Prostate gland (tissue), 2 donors: ENCODE results near the gene CA9. TPM values are rescaled to one million over a fixed set of nuclear protein-coding genes. Genes with fewer than 3 reads are reported as not detected.

Experiments used
- DNase-seq: peaks from one replicate; pipeline ENCODE4 v3.0.0-alpha.2; 2019; ENCODE audit warnings: low spot score
- H3K27ac ChIP-seq, 2 donors: fragments of 200-600 bp; sonication (generic); 2 replicates each; pipeline ENCODE4 v1.5.1; 2017 to 2019
- H3K27me3 ChIP-seq: fragments of 200-600 bp; sonication (generic); replicated peaks from 2 replicates; pipeline ENCODE4 v1.5.1; 2019; ENCODE audit not compliant: insufficient read depth
- H3K36me3 ChIP-seq, 2 donors: fragments of 200-600 bp; sonication (generic); 1 replicate in 1 of 2; 2 replicates in 1 of 2; pipeline versions ENCODE4 v1.5.1 to v1.8.1; 2017 to 2019
- H3K4me1 ChIP-seq: fragments of 200-600 bp; sonication (generic); replicated peaks from 2 replicates; pipeline ENCODE4 v1.5.1; 2019
- H3K4me3 ChIP-seq, 2 donors: fragments of 200-600 bp; sonication (generic); 2 replicates each; pipeline ENCODE4 v1.5.1; 2017 to 2019
- H3K9me3 ChIP-seq: fragments of 200-600 bp; sonication (generic); 2 replicates; pipeline ENCODE4 v1.5.1; 2017
- CTCF ChIP-seq, 4 experiments: fragments of 200-600 bp in 2 of 4; fragments of 450-650 bp in 2 of 4; sonication (generic) in 2 of 4; IDR thresholded peaks; 1 replicate in 3 of 4; 2 replicates in 1 of 4; pipeline ENCODE4 v1.5.1; 2016 to 2019; ENCODE audit warnings: antibody characterized with exemption in 4 of 4, mild to moderate bottlenecking in 2 of 4, moderate library complexity in 2 of 4
- POLR2A ChIP-seq: fragments of 450-650 bp; IDR thresholded peaks from one replicate; pipeline ENCODE4 v1.6.1; 2016; ENCODE audit warnings: antibody characterized with exemption, mild to moderate bottlenecking
- POLR2AphosphoS5 ChIP-seq: sonication (generic); formaldehyde crosslinking; IDR thresholded peaks from one replicate; pipeline ENCODE4 v1.6.1; 2017; ENCODE audit warnings: antibody characterized with exemption
- WGBS: methylation state at CpG from one replicate; pipeline ENCODE4 v1.1.5; 2018; 5-methylcytosine and 5-hydroxymethylcytosine counted together
- intact Hi-C: fragments of 100-400 bp; cut with DNase I; formaldehyde crosslinking; loops from one replicate; pipeline ENCODE4 v1.14.2; 2022
- total RNA-seq, 2 donors: library from RNA; depleted of rRNA; stranded (reverse); fragments of >200 nt; gene quantifications; one replicate each; pipeline ENCODE4 v1.1.0, GENCODE V29; 2016

The CA9 gene
- total RNA-seq, 2 donors from 2014 or later, result not detected

- Histone ChIP-seq H3K4me3 (no peak overlapping the region), H3K4me1 (no peaks in the 10 kb centered on the region), H3K9me3 (no peaks in the 10 kb centered on the region), H3K27me3 (no peaks in the 10 kb centered on the region), H3K36me3 (peaks cover 23 to 36% of the 10 kb centered on the region in 2 donors), H3K27ac (peak overlapping the region; percentile 31 to 42)
- no peak for DNase-seq
- intact Hi-C loops, result loop anchor here (5.0 to 10.0 kb wide), 2 partner anchors 35 to 93 kb away; partner anchors contain the start of gene TESK1
- WGBS, result 67% methylated on average over 14 of the region's 14 CpGs
- no peak for TF ChIP-seq CTCF (IDR thresholded peaks at IDR 0.05)
- no peak for TF ChIP-seq POLR2A
- TF ChIP-seq POLR2AphosphoS5, result no peak
Measured at GRCh38 chr9:35697486-35697885, 23.8 kb downstream of the CA9 start.

GRCh38 chr9:35698231-35698630 is 24.5 kb downstream of the CA9 start:
- H3K4me1 ChIP-seq, result no peaks in the 10 kb centered on the region
- H3K4me3 ChIP-seq, result no peak overlapping the region
- peak overlapping the region in 1 of 2 donors; percentile 42 for H3K27ac ChIP-seq
- H3K27me3 ChIP-seq, result no peaks in the 10 kb centered on the region
- peaks cover 29 to 37% of the 10 kb centered on the region in 2 donors for H3K36me3 ChIP-seq
- 94% methylated on average over 5 of the region's 5 CpGs for WGBS
- H3K9me3 ChIP-seq, result no peaks in the 10 kb centered on the region
- TF ChIP-seq POLR2A (no peak), POLR2AphosphoS5 (no peak), CTCF (IDR thresholded peaks at IDR 0.05) (no peak)
- DNase-seq, result no peak
- intact Hi-C loops, result loop anchor here (5.0 to 10.0 kb wide), 2 partner anchors 36 to 93 kb away; partner anchors contain the start of gene TESK1

GRCh38 chr9:35700031-35700430 is 26.3 kb downstream of the CA9 start:
- peaks cover 47 to 55% of the 10 kb centered on the region in 2 donors for H3K36me3 ChIP-seq
- TF ChIP-seq CTCF (IDR thresholded peaks at IDR 0.05) (no peak), POLR2A (no peak), POLR2AphosphoS5 (no peak)

GRCh38 chr9:35700942-35701341 is 27.2 kb downstream of the CA9 start:
- Histone ChIP-seq H3K27ac (no peak overlapping the region), H3K9me3 (no peaks in the 10 kb centered on the region), H3K36me3 (peaks cover 55 to 64% of the 10 kb centered on the region in 2 donors), H3K4me1 (no peaks in the 10 kb centered on the region), H3K27me3 (no peaks in the 10 kb centered on the region), H3K4me3 (no peak overlapping the region)
- no peak for DNase-seq
- TF ChIP-seq POLR2AphosphoS5 (no peak), CTCF (IDR thresholded peaks at IDR 0.05) (no peak), POLR2A (no peak)
- intact Hi-C loops, result no loop called here

More at GRCh38 chr9:35700031-35700430, 26.3 kb downstream of the CA9 start:
- Histone ChIP-seq H3K9me3 (no peaks in the 10 kb centered on the region), H3K4me3 (no peak overlapping the region), H3K27me3 (no peaks in the 10 kb centered on the region), H3K27ac (no peak overlapping the region), H3K4me1 (no peaks in the 10 kb centered on the region)
- intact Hi-C loops, result no loop called here
- no peak for DNase-seq
- WGBS, result 84% methylated on average over 11 of the region's 11 CpGs

- H3K4me1 ChIP-seq, result no peaks in the 10 kb centered on the region
- DNase-seq, result no peak
- intact Hi-C loops, result no loop called here
- no peak overlapping the region for H3K4me3 ChIP-seq
- TF ChIP-seq CTCF (IDR thresholded peaks at IDR 0.05) (no peak), POLR2A (no peak), POLR2AphosphoS5 (no peak)
- no peak overlapping the region for H3K27ac ChIP-seq
- H3K9me3 ChIP-seq, result no peaks in the 10 kb centered on the region
- no peaks in the 10 kb centered on the region for H3K27me3 ChIP-seq
- WGBS, result 98% methylated on average over 7 of the region's 7 CpGs
- H3K36me3 ChIP-seq, result peaks cover 72 to 80% of the 10 kb centered on the region in 2 donors
Measured at GRCh38 chr9:35702696-35703095, 29.0 kb downstream of the CA9 start.
